LHCN-M2 (cell line): ENCODE measurements around the gene SLC25A33. TPM values are rescaled to one million over a fixed set of nuclear protein-coding genes. Genes with fewer than 3 reads are reported as not detected.
"Not testable (repeated sequence)": the region's sequence is repeated elsewhere in the genome, so short reads cannot be mapped to it uniquely, and the experiment has no call there.

ENCODE experiments used
- DNase-seq: peaks from one replicate; pipeline ENCODE4 v3.0.0-alpha.2; 2012; ENCODE audit warnings: low read depth
- total RNA-seq: library from RNA; depleted of rRNA; stranded (reverse); fragments of >200 nt; gene quantifications from 2 replicates; pipeline ENCODE4 v1.2.3, GENCODE V29; 2014; rRNA removed

Gene SLC25A33
- total RNA-seq, 1 experiment from 2014 or later, result 5.5 TPM

DNA sequence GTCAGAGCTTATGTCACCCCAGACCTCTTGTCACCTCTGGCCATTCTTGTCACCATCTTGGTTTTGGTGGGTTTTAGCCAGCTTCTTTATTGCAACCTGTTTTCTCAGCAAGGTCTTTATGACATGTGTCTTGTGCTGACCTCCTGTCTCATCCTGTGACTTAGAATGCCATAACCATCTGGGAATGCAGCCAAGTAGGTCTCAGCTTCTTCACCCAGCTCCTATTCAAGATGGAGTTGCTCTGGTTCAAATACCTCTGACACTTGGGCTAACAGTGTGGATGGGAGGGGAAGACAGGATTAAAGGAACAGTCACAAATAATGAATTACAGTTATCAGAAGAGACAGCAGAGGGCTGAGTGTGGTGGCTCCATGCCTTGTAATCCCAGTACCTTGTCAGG, 81.8 kb downstream of the SLC25A33 start:
- DNase-seq, result no peak

DNA sequence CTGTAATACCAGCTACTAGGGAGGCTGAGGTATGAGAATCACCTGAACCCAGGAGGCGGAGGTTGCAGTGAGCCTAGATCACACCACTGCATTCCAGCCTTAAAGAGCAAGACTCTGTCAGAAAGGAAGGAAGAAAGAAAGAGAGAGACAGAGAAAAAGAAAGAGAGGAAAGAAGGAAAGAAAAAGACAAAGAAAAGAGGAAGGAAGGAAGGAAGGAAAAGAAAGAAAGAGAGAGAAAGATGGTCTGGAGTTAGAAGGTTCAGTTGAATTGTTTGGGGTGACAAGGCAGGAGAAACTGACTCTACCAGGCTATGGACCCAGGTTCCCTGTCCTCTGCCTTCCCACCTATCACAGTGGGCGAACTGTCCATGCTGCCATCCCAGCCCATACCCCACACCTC, 84.8 kb downstream of the SLC25A33 start:
- DNase-seq, result no peak

DNA sequence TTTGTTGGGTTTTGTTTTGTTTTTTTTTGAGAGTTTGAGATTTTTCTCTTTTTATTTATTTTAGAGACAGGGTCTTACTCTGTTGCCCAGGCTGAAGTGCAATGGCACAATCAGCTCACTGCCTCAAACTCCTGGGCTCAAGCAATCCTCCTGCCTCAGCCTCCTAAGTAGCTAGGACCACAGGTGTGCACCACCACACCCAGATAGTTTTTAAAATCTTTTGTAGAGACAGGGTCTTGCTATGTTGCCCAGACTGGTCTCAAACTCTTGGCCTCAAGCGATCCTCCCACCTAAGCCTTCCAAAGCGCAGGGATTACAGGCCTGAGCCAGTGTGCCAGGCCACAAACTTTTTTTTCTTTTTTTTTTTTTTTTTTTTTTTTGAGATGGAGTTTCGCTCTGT, 85.8 kb downstream of the SLC25A33 start:
- DNase-seq, result not testable (repeated sequence)

DNA sequence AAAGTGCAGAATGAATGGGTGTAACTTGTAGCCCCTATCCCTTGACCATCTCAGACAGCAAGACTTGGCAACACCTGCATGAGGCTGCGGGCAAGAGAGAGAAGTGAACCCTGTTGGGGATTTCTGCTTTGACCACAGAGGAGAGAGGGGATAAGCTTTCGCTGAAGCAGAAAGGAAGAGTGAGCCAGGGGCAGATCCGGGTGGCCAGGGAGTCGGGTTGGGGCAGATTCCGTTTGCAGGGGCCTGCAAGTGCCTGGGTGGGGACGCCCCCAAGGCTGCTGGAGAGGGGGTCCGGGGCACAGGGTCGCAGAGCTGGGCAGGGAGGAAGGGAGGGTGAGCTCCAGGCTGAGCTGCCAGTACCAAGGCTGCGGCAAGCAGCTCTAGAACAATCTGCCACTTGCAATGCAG, 86.9 kb downstream of the SLC25A33 start:
- no peak for DNase-seq

DNA sequence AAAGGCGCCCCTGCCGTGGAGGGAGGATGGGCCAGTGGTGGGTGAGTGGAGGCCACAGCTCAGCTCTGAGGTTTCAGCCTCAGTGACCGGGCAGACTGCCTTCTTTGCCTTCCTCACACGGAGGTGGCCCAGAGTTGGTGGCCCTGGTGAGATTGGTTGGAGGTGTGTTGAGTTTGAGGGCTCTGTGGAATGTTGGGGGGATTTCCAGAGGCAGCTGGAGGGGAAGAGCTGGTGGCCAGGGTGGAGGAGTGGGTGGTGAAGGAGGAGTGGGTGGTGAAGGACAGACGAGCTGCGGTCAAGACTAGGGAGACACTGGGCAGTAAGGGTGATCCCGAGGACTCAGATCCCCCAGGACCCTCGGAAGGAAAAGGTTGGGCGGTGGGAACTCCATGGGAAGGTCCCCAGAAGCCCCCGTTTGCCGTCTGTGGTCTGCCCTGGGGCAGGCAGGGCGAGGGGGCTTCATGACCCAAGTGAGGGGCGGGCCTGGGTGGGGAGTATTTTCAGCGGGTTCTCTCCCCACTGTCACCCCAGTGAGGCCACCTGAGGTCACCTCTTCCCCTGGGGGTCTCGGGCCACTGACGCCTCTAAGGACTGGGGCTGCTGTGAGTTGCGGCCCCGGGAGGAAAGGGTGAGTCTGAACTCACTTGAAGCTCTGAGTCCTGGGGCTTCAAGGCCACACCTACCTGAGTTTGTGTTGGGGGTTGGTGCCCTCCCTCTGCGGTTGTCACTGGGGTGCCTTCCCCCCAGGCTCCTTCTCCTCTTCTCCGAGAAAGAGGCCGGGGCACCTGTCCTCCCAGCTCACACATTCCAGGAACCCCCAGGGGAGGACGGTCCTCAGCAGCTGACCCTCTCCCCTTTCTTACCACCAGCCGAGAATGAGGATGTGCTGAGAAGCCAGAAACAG, 89.5 kb downstream of the SLC25A33 start:
- DNase-seq, result no peak

DNA sequence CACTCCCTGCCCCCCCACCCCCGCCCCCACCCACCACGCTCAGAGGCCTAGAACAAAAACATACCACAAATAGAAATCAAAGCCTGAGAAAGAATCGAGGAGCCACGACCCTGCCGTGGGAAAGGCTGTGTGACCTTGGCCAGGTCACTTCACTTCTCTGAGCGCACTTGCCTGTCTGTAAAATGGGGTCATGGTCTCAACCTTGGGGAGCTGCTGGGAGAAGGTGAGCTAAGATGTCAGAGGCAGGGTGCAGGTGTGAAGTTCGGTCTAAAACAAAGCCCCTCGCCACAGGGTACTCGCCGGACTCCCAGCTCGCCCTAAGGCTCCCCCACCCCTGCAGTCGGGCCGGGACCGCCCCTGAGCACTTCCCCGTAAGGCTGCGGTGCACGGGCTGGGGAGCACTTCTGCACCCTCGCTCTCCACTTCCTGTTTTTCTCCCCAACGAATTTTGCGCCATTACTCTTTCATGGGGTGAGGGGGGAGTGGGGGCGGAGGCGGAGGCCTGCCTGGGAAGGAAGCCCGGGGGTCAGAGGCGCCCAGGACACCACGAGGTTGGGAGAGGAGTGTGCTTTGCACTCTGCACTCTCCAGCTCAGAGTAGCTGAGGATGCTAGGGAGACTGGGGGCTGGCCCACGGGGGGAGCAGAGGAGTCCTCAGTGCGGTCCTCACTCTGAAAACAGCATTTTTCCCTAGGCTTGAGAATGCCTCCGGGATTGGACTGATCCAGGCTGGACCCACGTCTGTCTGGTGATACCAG, 90.4 kb downstream of the SLC25A33 start:
- DNase-seq, result no peak

DNA sequence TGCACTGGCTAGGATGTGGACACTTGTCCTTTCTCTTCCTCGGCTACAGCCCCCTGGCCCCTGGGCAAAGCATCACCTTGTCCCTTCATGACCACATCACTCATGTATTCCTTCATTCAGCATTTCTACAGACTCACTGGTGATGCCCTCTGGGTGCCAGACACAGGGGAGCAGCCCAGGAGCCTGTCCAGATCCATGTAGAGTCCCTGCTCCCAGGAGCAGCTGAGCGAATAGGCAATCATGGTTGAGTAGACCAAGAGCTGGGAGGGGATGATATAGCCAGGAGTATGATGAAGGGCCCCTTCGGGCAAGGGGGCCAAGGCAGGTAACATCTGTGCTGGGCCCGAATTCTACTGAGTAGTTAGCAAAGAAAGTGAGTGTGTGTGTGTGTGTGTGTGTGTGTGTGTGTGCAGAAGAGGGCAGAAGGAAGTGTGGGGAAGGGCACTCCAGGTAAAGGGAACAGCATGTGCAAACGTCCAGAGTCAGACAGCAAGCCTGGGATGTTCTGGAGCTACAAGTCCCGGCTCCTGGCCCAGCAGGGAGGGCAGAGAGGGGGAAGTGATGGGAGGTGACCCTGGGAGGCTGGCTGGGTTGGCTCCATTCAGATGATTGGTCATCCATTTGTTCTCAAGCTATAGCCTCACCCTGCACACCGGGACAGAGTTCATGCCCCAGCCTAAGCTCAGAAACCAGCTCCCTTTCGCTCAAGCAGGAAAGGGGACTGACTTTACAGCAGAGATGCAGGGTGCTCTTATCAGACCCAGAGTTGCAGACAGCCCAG, 91.3 kb downstream of the SLC25A33 start:
- DNase-seq, result no peak

DNA sequence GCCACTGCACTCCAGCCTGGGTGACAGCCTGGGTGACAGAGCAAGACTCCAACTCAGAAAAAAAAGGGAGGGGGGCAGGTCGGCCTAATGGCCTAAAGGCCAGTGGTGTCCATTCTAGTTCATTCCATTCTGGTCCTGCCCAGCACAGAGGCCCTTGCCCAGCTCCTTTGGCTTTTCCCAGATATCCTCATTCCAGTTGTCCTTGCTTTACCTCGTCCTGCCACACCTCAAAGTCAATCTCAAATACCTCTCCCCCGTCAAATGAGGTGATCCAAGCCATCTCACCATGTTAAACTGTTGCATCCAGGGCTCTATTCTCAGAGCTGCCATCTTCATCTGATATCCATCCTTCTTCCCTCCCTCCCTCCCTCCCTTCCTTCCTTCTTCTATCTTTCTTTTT, 92.3 kb downstream of the SLC25A33 start:
- DNase-seq, result no peak

DNA sequence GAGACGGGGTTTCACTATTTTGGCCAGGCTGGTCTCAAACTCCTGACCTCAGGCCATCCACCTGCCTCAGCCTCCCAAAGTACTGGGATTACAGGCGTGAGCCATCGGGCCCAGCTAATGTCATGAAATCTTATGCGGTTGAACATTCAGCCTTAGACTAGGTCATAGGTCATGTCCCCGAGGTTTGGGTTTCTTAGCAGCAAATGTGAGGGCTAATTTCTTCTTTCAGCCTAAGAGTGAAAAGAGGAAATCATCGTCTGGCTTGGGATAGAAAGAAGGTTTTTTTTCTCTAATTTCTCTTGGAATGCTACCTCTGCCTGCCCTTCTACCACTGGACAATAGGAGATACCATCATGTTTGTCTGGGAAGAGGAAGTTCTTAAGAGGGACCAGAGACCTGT, 94.2 kb downstream of the SLC25A33 start:
- no peak for DNase-seq

DNA sequence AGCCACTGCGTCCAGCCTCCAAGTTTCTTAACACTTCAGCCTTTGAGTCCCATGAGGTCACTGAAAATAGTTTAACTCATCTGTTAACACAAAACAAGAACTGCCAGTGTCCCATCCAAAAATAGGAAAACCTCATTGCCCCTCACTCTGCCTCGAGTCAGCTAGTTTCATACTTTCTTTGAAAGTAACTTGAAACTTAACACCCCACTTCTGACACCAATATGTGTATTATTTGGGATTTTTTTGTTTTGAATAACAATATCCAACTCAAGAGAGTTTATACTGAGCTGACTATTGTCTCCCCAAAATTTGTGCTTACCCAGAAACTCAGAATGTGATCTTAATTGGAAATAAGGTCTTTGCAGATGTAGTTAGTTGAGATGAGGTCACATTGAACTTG, 95.3 kb downstream of the SLC25A33 start:
- DNase-seq, result no peak

Other genes starting within 250 kb of the SLC25A33 start
- 28.9 and 34.0 TPM in 2 replicates for gene SPSB1, start 246.6 kb upstream of the SLC25A33 start, total RNA-seq
- gene TMEM201, start 49.4 kb downstream of the SLC25A33 start, total RNA-seq, result 14.2 and 14.7 TPM in 2 replicates
- 18.8 and 20.6 TPM in 2 replicates for gene PIK3CD, start 112.3 kb downstream of the SLC25A33 start, total RNA-seq